Inflammatory macrophage treated with lipopolysaccharide for 1 hour (primary cell): ENCODE data around the gene POLR1E.
A peak's percentile ranks its signal among the peaks of the same experiment; 100 is the strongest.
"Not testable (repeated sequence)": the region's sequence is repeated elsewhere in the genome, so short reads cannot be mapped to it uniquely, and the experiment has no call there.

Source experiments
- DNase-seq, 2 donors: peaks; one replicate each; pipeline ENCODE4 v3.0.0-alpha.2; 2020 to 2022

The POLR1E gene

GRCh38 chr9:37465249-37466036, 20.3 kb upstream of the POLR1E start, which contains the start of gene ZBTB5:
TSS of gene ZBTB5 (minus strand) at chr9:37465450. CDS start at chr9:37442551, 22,899 bp downstream.
- DNase-seq: peak; percentile 98 to 99

GRCh38 chr9:37466037-37466709, 19.6 kb upstream of the POLR1E start:
- peak; percentile 15 to 20 for DNase-seq

GRCh38 chr9:37467530-37467929, 18.2 kb upstream of the POLR1E start:
- not testable (repeated sequence) for DNase-seq

- no peak for DNase-seq
Measured at GRCh38 chr9:37468620-37469019, 17.1 kb upstream of the POLR1E start.

GRCh38 chr9:37471942-37472684, 13.6 kb upstream of the POLR1E start:
- DNase-seq: peak in 1 of 2 donors; percentile 10

- not testable (repeated sequence) for DNase-seq
Measured at GRCh38 chr9:37473982-37474381, 11.8 kb upstream of the POLR1E start.

GRCh38 chr9:37474438-37474837, 11.3 kb upstream of the POLR1E start:
- DNase-seq: no peak

- no peak for DNase-seq
Measured at GRCh38 chr9:37476930-37477329, 8.8 kb upstream of the POLR1E start.

- not testable (repeated sequence) for DNase-seq
Measured at GRCh38 chr9:37477443-37477842, 8.3 kb upstream of the POLR1E start.

GRCh38 chr9:37477987-37478619, 7.6 kb upstream of the POLR1E start:
- not testable (repeated sequence) for DNase-seq

- DNase-seq: no peak
Measured at GRCh38 chr9:37480759-37481158, 5.0 kb upstream of the POLR1E start.

GRCh38 chr9:37486256-37486615, 488 bp downstream of the POLR1E start:
- DNase-seq: no peak

- DNase-seq: no peak
Measured at GRCh38 chr9:37486616-37487548, 1.1 kb downstream of the POLR1E start.

- no peak for DNase-seq
Measured at GRCh38 chr9:37491939-37492338, 6.2 kb downstream of the POLR1E start.

- DNase-seq: no peak
Measured at GRCh38 chr9:37495571-37495970, 9.8 kb downstream of the POLR1E start.

- no peak for DNase-seq
Measured at GRCh38 chr9:37496020-37496419, 10.3 kb downstream of the POLR1E start.

GRCh38 chr9:37497320-37497719, 11.6 kb downstream of the POLR1E start:
- DNase-seq: no peak

- DNase-seq: no peak
Measured at GRCh38 chr9:37498457-37498856, 12.7 kb downstream of the POLR1E start.

GRCh38 chr9:37499297-37499696, 13.5 kb downstream of the POLR1E start:
- DNase-seq: no peak

- DNase-seq: no peak
Measured at GRCh38 chr9:37501957-37502596, 16.3 kb downstream of the POLR1E start.

GRCh38 chr9:37503736-37504135, 18.0 kb downstream of the POLR1E start:
- DNase-seq: no peak
